CD4-positive, alpha-beta T cell (primary cell): ENCODE results near the gene AIFM2. TPM values are rescaled to one million over a fixed set of nuclear protein-coding genes. Genes with fewer than 3 reads are reported as not detected.

ENCODE experiments used
- ATAC-seq: fragments of 200-7000 bp; cut with Tn5 transposase; one replicate; pipeline ENCODE4 v1.10.0; 2022; ENCODE audit warnings: mild to moderate bottlenecking; ENCODE audit not compliant: poor library complexity
- CTCF ChIA-PET: fragments of 350-600 bp; sonication (Branson Sonifier 250); formaldehyde crosslinking; loops from one replicate; lab custom pipeline; 2021; ENCODE audit warnings: antibody characterized with exemption, inconsistent platforms; lab: Charles Lee
- POLR2A ChIA-PET: fragments of 350-600 bp; sonication (Branson Sonifier 250); formaldehyde crosslinking; loops from one replicate; lab custom pipeline; 2021; ENCODE audit warnings: antibody characterized with exemption, inconsistent platforms; lab: Charles Lee
- DNase-seq, 14 experiments: peaks; one replicate each; pipeline ENCODE4 v3.0.0-alpha.2; 2013 to 2020; ENCODE audit warnings: mixed read lengths in 2 of 14
- H3K27ac ChIP-seq, 2 donors: one replicate each; pipeline versions ENCODE4 v1.5.1 to v1.7.0; 2013; ENCODE audit warnings: low read length in 2 of 2, low read depth in 1 of 2, mild to moderate bottlenecking in 1 of 2
- H3K27me3 ChIP-seq, 2 experiments: 1 replicate in 1 of 2; 2 replicates in 1 of 2; pipeline versions ENCODE4 v1.6.1 to v1.7.0; 2013; ENCODE audit warnings: low read length in 2 of 2, control low read depth in 1 of 2, mild to moderate bottlenecking in 1 of 2, moderate library complexity in 1 of 2; ENCODE audit not compliant: insufficient read depth in 2 of 2, control insufficient read depth in 1 of 2
- H3K36me3 ChIP-seq: one replicate; pipeline ENCODE4 v1.6.1; 2013; ENCODE audit warnings: low read length, control low read depth; ENCODE audit not compliant: insufficient read depth
- H3K4me1 ChIP-seq: one replicate; pipeline ENCODE4 v1.6.1; 2013; ENCODE audit warnings: low read length, control low read depth; ENCODE audit not compliant: insufficient read depth
- H3K4me3 ChIP-seq: one replicate; pipeline ENCODE4 v1.5.1; 2013; ENCODE audit warnings: mild to moderate bottlenecking, low read length, moderate library complexity
- H3K9me3 ChIP-seq, 2 experiments: 1 replicate in 1 of 2; 2 replicates in 1 of 2; pipeline versions ENCODE4 v1.6.1 to v1.7.0; 2013; ENCODE audit warnings: low read length in 2 of 2, mild to moderate bottlenecking in 2 of 2, control low read depth in 1 of 2, moderate library complexity in 1 of 2; ENCODE audit not compliant: control insufficient read depth in 1 of 2, insufficient read depth in 1 of 2
- H3K27ac Mint-ChIP-seq: one replicate; pipeline ENCODE4 v1.8.0; 2020; ENCODE audit warnings: mixed read lengths
- H3K27me3 Mint-ChIP-seq: one replicate; pipeline ENCODE4 v1.8.0; 2021; ENCODE audit warnings: mixed read lengths
- H3K36me3 Mint-ChIP-seq: one replicate; pipeline ENCODE4 v1.8.0; 2021; ENCODE audit warnings: low read depth, mixed read lengths
- H3K4me1 Mint-ChIP-seq: one replicate; pipeline ENCODE4 v1.8.0; 2021; ENCODE audit warnings: low read depth, mixed read lengths
- H3K4me3 Mint-ChIP-seq: one replicate; pipeline ENCODE4 v1.8.0; 2020; ENCODE audit warnings: mild to moderate bottlenecking, mixed read lengths
- H3K9me3 Mint-ChIP-seq: one replicate; pipeline ENCODE4 v1.8.0; 2020; ENCODE audit warnings: mixed read lengths
- CTCF ChIP-seq: fragments of 200-600 bp; IDR thresholded peaks from one replicate; pipeline ENCODE4 v1.8.0; 2022; ENCODE audit warnings: antibody characterized with exemption, mild to moderate bottlenecking
- intact Hi-C, 2 experiments: fragments of 100-400 bp; cut with DNase I in 1 of 2; cut with micrococcal nuclease in 1 of 2; formaldehyde crosslinking; loops; one replicate each; pipeline versions ENCODE4 v1.15.1 to v1.9.0; 2023 to 2025; cut with DNase I, micrococcal nuclease
- total RNA-seq, 174 experiments: library from RNA in 2 of 174; stranded (reverse) in 2 of 174; gene quantifications; one replicate each; pipeline ENCODE4 v1.2.3 and lab custom pipeline; 2021 to 2026

AIFM2 gene
- total RNA-seq, 2 experiments from 2014 or later, result 2.3 to 2.5 TPM

DNA sequence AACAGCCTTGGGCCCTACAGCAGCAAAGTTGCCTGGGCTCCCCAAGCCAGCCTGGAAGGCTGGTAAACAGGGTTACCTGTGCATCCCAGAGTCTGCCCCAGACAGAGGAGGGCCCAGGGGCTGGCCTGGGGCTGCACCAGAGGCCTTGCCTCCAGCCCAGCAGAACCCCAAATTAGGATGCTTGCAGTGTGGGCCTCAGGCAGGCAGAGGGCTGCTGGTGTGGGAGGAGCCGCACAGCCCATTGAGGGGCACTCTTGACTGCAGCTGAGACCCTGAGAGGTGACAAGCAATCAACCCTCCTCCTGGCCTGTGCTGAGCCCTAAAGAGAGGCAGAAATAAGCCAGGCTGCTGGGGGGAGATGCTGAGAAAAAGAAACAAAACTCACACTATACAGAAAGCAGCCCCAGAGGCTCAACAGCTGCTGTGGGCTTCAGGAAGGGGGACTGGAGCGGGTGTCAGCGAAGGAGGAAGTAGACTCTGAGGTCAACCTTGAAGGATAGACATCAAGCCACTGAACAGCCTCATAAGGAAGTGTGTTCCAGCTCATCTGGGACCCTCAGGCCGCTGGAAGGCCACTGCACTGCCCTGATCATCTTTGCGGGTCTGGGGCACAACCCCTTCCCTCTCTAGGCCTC, 6.6 kb downstream of the AIFM2 start:
- no peaks in the 10 kb centered on the region for H3K27me3 Mint-ChIP-seq
- ChIA-PET POLR2A (no interaction called here), CTCF (no interaction called here)
- intact Hi-C loops, result no loop called here
- H3K4me1 Mint-ChIP-seq, result no peaks in the 10 kb centered on the region
- no peak overlapping the region for H3K27ac Mint-ChIP-seq
- Histone ChIP-seq H3K4me1 (no peaks in the 10 kb centered on the region), H3K27ac (no peak overlapping the region), H3K9me3 (no peaks in the 10 kb centered on the region), H3K4me3 (no peak overlapping the region), H3K27me3 (no peaks in the 10 kb centered on the region), H3K36me3 (no peaks in the 10 kb centered on the region)
- no peak overlapping the region for H3K4me3 Mint-ChIP-seq
- no peaks in the 10 kb centered on the region for H3K36me3 Mint-ChIP-seq
- TF ChIP-seq CTCF, result no peak
- ATAC-seq (no peak), DNase-seq (no peak)
- H3K9me3 Mint-ChIP-seq, result no peaks in the 10 kb centered on the region

GRCh38 chr10:70124918-70125317, 7.7 kb downstream of the AIFM2 start:
- Mint-ChIP-seq H3K27me3 (no peaks in the 10 kb centered on the region), H3K9me3 (no peaks in the 10 kb centered on the region), H3K27ac (no peak overlapping the region), H3K36me3 (no peaks in the 10 kb centered on the region), H3K4me3 (no peak overlapping the region), H3K4me1 (no peaks in the 10 kb centered on the region)
- ChIA-PET CTCF (no interaction called here), POLR2A (no interaction called here)
- Histone ChIP-seq H3K27ac (no peak overlapping the region), H3K36me3 (peaks cover 2% of the 10 kb centered on the region), H3K4me3 (no peak overlapping the region), H3K9me3 (no peaks in the 10 kb centered on the region), H3K27me3 (no peaks in the 10 kb centered on the region), H3K4me1 (no peaks in the 10 kb centered on the region)
- no peak for TF ChIP-seq CTCF
- no peak for ATAC-seq
- intact Hi-C loops, result no loop called here
- no peak for DNase-seq

DNA sequence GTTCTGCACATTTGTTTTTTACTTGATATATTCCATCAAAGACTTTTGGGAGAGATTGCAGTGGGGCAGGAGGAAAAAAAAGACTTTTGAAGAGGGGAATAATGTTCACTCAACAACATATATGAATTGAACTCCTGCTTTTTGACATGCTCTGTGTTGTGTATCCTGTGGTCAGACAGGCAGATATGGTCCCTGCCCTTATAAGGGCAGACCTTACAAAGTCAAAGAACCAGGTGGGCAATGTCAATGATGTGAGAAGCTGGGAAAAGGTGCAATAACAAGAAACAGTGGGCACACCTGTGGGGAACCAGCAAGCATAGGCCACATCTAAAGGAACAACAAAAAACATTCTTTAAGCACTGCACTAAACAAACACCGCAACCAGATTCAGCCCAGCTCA, 8.2 kb downstream of the AIFM2 start:
- H3K27ac Mint-ChIP-seq, result no peak overlapping the region
- no peak overlapping the region for H3K4me3 ChIP-seq
- H3K4me3 Mint-ChIP-seq, result no peak overlapping the region
- no peak for TF ChIP-seq CTCF
- no peaks in the 10 kb centered on the region for H3K27me3 ChIP-seq
- no peak overlapping the region for H3K27ac ChIP-seq
- H3K4me1 ChIP-seq, result no peaks in the 10 kb centered on the region
- H3K9me3 Mint-ChIP-seq, result no peaks in the 10 kb centered on the region
- ChIA-PET POLR2A (no interaction called here), CTCF (no interaction called here)
- no peak for ATAC-seq
- H3K27me3 Mint-ChIP-seq, result no peaks in the 10 kb centered on the region
- peaks cover 4% of the 10 kb centered on the region for H3K36me3 ChIP-seq
- H3K9me3 ChIP-seq, result no peaks in the 10 kb centered on the region
- DNase-seq, result no peak
- no peaks in the 10 kb centered on the region for H3K36me3 Mint-ChIP-seq
- no peaks in the 10 kb centered on the region for H3K4me1 Mint-ChIP-seq
- intact Hi-C loops, result no loop called here
